ENCODE results near the gene SH2D3A.

DNA sequence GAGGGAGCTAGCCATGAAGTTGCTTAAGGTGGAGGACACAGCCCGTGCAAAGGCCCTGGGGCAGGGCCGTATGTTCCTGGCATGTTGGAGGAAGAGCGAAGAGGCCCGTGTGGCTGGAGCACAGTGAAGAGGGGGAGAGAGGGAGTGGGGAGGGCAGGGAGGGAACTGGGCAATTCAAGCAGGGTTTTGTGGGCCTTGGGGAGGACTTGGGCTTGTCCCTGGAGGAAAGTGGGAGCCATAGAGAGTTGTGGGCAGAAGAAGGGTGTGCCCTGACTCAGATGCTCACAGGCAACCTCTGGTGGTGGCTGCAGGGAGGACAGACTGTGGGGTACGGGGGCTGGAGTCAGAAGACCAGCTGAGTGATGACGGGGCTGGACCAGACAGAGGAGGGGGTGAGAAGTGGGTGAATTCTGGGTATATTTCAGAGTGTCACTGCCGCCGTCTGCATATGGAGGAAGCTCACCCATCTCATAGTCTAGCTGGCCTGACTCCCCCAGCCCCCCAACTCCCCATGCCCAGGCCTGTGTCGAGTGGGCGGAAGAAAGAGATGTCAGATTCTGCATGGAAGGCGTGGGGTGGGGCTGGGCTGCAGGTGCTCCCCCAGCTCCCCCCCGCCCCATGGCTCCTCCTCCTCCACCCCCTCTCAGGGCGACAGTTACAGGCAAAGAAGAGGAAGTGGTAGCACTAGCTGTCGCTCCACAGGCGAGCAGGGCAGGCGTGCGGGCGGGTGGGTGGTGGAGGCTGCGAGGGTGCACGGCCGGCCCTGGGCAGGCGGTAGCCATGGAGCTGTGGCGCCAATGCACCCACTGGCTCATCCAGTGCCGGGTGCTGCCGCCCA, 5.0 kb upstream of the SH2D3A start, which contains the start of gene VAV1:
- TF ChIP-seq, protein P1, sequence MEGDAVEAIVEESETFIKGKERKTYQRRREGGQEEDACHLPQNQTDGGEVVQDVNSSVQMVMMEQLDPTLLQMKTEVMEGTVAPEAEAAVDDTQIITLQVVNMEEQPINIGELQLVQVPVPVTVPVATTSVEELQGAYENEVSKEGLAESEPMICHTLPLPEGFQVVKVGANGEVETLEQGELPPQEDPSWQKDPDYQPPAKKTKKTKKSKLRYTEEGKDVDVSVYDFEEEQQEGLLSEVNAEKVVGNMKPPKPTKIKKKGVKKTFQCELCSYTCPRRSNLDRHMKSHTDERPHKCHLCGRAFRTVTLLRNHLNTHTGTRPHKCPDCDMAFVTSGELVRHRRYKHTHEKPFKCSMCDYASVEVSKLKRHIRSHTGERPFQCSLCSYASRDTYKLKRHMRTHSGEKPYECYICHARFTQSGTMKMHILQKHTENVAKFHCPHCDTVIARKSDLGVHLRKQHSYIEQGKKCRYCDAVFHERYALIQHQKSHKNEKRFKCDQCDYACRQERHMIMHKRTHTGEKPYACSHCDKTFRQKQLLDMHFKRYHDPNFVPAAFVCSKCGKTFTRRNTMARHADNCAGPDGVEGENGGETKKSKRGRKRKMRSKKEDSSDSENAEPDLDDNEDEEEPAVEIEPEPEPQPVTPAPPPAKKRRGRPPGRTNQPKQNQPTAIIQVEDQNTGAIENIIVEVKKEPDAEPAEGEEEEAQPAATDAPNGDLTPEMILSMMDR (IDR thresholded peaks at IDR 0.05; ENCODE audit: low read length), result peak; percentile 74
- TF ChIP-seq EZH2 (optimal IDR thresholded peaks at IDR 0.05; ENCODE audit: low read depth, low read length), result no peak
- TF ChIP-seq EZH2phosphoT487 (IDR thresholded peaks at IDR 0.05; ENCODE audit: low read length), result no peak
